GM12878 (cell line): Measurements from ENCODE around the gene TTLL1. TPM values are rescaled to one million over a fixed set of nuclear protein-coding genes. Genes with fewer than 3 reads are reported as not detected.

Experiments
- BACH1 ChIP-seq: fragments of 450-650 bp; IDR thresholded peaks from 2 replicates; pipeline ENCODE4 v1.6.1; 2017; ENCODE audit warnings: mild to moderate bottlenecking, borderline replicate concordance
- EP300 ChIP-seq, 2 experiments: fragments of 150-350 bp in 1 of 2; IDR thresholded peaks; 2 replicates each; pipeline ENCODE4 v1.6.1; 2011 to 2012; ENCODE audit warnings: low read depth in 2 of 2, low read length in 2 of 2, borderline replicate concordance in 1 of 2, improper control_type of control experiment in 1 of 2, inconsistent platforms in 1 of 2; ENCODE audit not compliant: control insufficient read depth in 1 of 2
- ESRRA ChIP-seq: IDR thresholded peaks from 2 replicates; pipeline ENCODE4 v1.6.1; 2012; ENCODE audit warnings: mild to moderate bottlenecking, low read length, improper control_type of control experiment
- IKZF1 ChIP-seq: fragments of 450-650 bp; conservative IDR thresholded peaks from 2 replicates; pipeline ENCODE4 v1.6.1; 2017; ENCODE audit warnings: antibody characterized with exemption, mild to moderate bottlenecking
- JUNB ChIP-seq: IDR thresholded peaks from 2 replicates; pipeline ENCODE4 v1.6.1; 2016; ENCODE audit warnings: antibody characterized with exemption, mild to moderate bottlenecking
- MEF2A ChIP-seq: IDR thresholded peaks from 2 replicates; pipeline ENCODE4 v1.6.1; 2011; ENCODE audit warnings: low read depth, mild to moderate bottlenecking, low read length, moderate library complexity; ENCODE audit not compliant: insufficient read depth
- NR2C2 ChIP-seq: IDR thresholded peaks from 2 replicates; pipeline ENCODE4 v1.6.1; 2011; ENCODE audit warnings: borderline replicate concordance, low read depth; ENCODE audit not compliant: control insufficient read depth, insufficient read length
- RAD51 ChIP-seq: fragments of 450-650 bp; IDR thresholded peaks from 2 replicates; pipeline ENCODE4 v1.6.1; 2016; ENCODE audit warnings: moderate library complexity, mild to moderate bottlenecking, inconsistent platforms
- RBBP5 ChIP-seq: fragments of 200-600 bp; sonication (generic); conservative IDR thresholded peaks from 2 replicates; pipeline ENCODE4 v1.6.1; 2016
- RCOR1 ChIP-seq: conservative IDR thresholded peaks from 2 replicates; pipeline ENCODE4 v1.6.1; 2012; ENCODE audit warnings: low read depth, low read length, improper control_type of control experiment
- RELA ChIP-seq: fragments of 450-650 bp; IDR thresholded peaks from 2 replicates; pipeline ENCODE4 v1.8.0; 2014; ENCODE audit warnings: borderline replicate concordance; ENCODE audit not compliant: partially characterized antibody
- RFX5 ChIP-seq: IDR thresholded peaks from 2 replicates; pipeline ENCODE4 v1.6.1; 2011; ENCODE audit warnings: low read depth, low read length, improper control_type of control experiment
- SREBF1 ChIP-seq: IDR thresholded peaks from 2 replicates; pipeline ENCODE4 v1.6.1; 2012; ENCODE audit warnings: mild to moderate bottlenecking, low read length
- SRF ChIP-seq, 2 experiments: IDR thresholded peaks; 2 replicates each; pipeline ENCODE4 v1.6.1; 2011; ENCODE audit warnings: low read depth in 2 of 2, low read length in 2 of 2, mild to moderate bottlenecking in 1 of 2, moderate library complexity in 1 of 2
- STAT3 ChIP-seq: IDR thresholded peaks from 2 replicates; pipeline ENCODE4 v1.6.1; 2011; ENCODE audit warnings: low read depth, low read length, improper control_type of control experiment
- TAF1 ChIP-seq: IDR thresholded peaks from 2 replicates; pipeline ENCODE4 v1.6.1; 2011; ENCODE audit warnings: mild to moderate bottlenecking, low read depth, low read length, borderline replicate concordance
- TCF7 ChIP-seq: IDR thresholded peaks from 2 replicates; pipeline ENCODE4 v1.6.1; 2014; ENCODE audit warnings: antibody characterized with exemption, borderline replicate concordance
- polyA plus RNA-seq, 11 experiments: library from polyadenylated mRNA; depleted of rRNA in 4 of 11; unstranded in 6 of 11; stranded (reverse) in 5 of 11; fragments of >200 nt; fragmentation: Nextera tagmentation in 4 of 11; fragmentation: Illumina TruSeq in 1 of 11; extraction: Ambion mirVana in 4 of 11; extraction: Trizol in 1 of 11; gene quantifications; 1 replicate in 1 of 11; 2 replicates in 10 of 11; pipeline versions ENCODE4 v1.2.1 to v1.2.3, GENCODE V29; 2011 to 2016; ENCODE audit warnings: inconsistent platforms in 2 of 11, missing spikeins in 2 of 11, low read depth in 1 of 11
- total RNA-seq, 4 experiments: library from RNA; depleted of rRNA in 3 of 4; stranded (reverse); fragments of >200 nt in 3 of 4; fragmentation: Illumina TruSeq in 1 of 4; extraction: Trizol in 1 of 4; gene quantifications; 2 replicates each; pipeline versions ENCODE4 v1.2.1 to v1.2.3, GENCODE V29; 2013 to 2021
- TF ChIP-seq, protein P1 (sequence below): IDR thresholded peaks from 2 replicates; pipeline ENCODE4 v1.6.1; 2011; ENCODE audit warnings: borderline replicate concordance, low read depth, mild to moderate bottlenecking, moderate library complexity, mixed read lengths, low read length; ENCODE audit not compliant: insufficient read depth; ENCODE audit errors: extremely low read length
- TF ChIP-seq, protein P2 (sequence below): fragments of 450-650 bp; IDR thresholded peaks from 2 replicates; pipeline ENCODE4 v1.6.1; 2018; ENCODE audit warnings: mild to moderate bottlenecking, low read depth, moderate library complexity; ENCODE audit not compliant: partially characterized antibody
- TF ChIP-seq, protein P3 (sequence below): IDR thresholded peaks from 2 replicates; pipeline ENCODE4 v1.6.1; 2011; ENCODE audit warnings: low read depth, mild to moderate bottlenecking, low read length, moderate library complexity, borderline replicate concordance; ENCODE audit errors: extremely low read depth
- TF ChIP-seq, protein P4 (sequence below): IDR thresholded peaks from 2 replicates; pipeline ENCODE4 v1.6.1; 2011; ENCODE audit warnings: borderline replicate concordance, low read depth, mild to moderate bottlenecking, moderate library complexity, low read length; ENCODE audit not compliant: insufficient read depth, poor library complexity, severe bottlenecking
- TF ChIP-seq, protein P5 (sequence below): fragments of 450-650 bp; conservative IDR thresholded peaks from 2 replicates; pipeline ENCODE4 v1.6.1; 2017; ENCODE audit warnings: mild to moderate bottlenecking, moderate library complexity

TTLL1 gene
- total and polyA plus RNA-seq, 10 of the 15 experiments (the other 5 are each of a cell fraction or from before 2014, with no cell fraction given), result 0.39 to 4.8 (median 3.2) TPM

DNA sequence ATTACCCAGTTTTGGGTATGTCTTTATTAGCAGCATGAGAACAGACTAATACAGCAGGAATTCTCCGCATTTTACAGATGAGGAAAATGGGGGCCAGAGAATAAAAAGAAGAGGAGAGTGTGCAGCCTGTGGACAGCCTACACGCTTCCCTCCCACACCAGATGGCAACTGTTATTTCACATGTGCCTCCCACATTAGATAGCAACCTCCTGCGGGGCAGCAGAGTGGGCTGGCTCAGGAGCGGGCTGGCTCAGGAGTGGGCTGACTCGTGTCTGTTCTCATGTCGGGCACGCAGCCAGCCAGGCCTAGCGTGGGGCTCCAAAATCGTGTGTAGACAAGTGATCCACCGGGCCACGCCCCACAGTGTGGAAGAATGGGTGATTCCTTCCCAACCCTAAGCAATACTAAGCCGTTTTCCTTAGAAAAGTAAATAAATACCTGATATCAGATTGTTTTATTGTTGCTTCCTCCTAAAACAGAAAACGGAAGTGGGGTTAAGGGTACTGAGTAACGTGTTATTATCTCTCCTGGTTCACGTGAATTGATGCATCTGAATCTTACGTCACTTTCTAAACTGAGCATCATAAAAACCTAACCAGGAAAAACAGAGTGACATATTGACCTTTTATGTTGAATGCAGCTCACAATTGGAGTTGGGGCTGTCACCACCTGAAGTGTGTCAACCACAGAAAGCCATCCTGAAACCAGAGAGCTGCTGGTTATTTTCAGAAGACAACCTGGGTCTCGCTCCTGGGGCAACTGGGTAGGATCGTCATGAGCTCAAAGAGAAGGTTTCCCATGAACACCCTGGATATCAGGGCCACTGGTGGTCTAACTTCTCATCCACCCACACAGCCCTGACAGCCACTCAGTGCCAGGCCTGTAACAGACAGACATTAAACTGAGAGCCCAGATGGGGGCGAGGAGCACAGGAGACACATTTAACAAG lies 3.3 kb downstream of the TTLL1 start (continued):
- TF ChIP-seq, protein P1, sequence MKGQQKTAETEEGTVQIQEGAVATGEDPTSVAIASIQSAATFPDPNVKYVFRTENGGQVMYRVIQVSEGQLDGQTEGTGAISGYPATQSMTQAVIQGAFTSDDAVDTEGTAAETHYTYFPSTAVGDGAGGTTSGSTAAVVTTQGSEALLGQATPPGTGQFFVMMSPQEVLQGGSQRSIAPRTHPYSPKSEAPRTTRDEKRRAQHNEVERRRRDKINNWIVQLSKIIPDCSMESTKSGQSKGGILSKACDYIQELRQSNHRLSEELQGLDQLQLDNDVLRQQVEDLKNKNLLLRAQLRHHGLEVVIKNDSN, result no peak
- TF ChIP-seq EP300 (IDR thresholded peaks at IDR 0.05; ENCODE audit: borderline replicate concordance in 1 of 2, control insufficient read depth in 1 of 2, low read depth in 2 of 2, low read length in 2 of 2) (no peak), TCF7 (no peak), RAD51 (no peak), RFX5 (no peak), RELA (no peak), IKZF1 (peak; percentile 69), ESRRA (no peak), JUNB (no peak; the same call in 1 of the 2 replicates), BACH1 (no peak), NR2C2 (no peak), SREBF1 (no peak), MEF2A (peak; percentile 71; the same call in 1 of the 2 replicates), TAF1 (no peak), RBBP5 (no peak), RCOR1 (no peak), SRF (IDR thresholded peaks at IDR 0.05; ENCODE audit: low read depth in 2 of 2, low read length in 2 of 2) (no peak), STAT3 (no peak)
- TF ChIP-seq, protein P2, sequence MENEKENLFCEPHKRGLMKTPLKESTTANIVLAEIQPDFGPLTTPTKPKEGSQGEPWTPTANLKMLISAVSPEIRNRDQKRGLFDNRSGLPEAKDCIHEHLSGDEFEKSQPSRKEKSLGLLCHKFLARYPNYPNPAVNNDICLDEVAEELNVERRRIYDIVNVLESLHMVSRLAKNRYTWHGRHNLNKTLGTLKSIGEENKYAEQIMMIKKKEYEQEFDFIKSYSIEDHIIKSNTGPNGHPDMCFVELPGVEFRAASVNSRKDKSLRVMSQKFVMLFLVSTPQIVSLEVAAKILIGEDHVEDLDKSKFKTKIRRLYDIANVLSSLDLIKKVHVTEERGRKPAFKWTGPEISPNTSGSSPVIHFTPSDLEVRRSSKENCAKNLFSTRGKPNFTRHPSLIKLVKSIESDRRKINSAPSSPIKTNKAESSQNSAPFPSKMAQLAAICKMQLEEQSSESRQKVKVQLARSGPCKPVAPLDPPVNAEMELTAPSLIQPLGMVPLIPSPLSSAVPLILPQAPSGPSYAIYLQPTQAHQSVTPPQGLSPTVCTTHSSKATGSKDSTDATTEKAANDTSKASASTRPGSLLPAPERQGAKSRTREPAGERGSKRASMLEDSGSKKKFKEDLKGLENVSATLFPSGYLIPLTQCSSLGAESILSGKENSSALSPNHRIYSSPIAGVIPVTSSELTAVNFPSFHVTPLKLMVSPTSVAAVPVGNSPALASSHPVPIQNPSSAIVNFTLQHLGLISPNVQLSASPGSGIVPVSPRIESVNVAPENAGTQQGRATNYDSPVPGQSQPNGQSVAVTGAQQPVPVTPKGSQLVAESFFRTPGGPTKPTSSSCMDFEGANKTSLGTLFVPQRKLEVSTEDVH, result no peak
- TF ChIP-seq, protein P3, sequence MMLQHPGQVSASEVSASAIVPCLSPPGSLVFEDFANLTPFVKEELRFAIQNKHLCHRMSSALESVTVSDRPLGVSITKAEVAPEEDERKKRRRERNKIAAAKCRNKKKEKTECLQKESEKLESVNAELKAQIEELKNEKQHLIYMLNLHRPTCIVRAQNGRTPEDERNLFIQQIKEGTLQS, result no peak
- TF ChIP-seq, protein P4, sequence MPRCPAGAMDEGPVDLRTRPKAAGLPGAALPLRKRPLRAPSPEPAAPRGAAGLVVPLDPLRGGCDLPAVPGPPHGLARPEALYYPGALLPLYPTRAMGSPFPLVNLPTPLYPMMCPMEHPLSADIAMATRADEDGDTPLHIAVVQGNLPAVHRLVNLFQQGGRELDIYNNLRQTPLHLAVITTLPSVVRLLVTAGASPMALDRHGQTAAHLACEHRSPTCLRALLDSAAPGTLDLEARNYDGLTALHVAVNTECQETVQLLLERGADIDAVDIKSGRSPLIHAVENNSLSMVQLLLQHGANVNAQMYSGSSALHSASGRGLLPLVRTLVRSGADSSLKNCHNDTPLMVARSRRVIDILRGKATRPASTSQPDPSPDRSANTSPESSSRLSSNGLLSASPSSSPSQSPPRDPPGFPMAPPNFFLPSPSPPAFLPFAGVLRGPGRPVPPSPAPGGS, result no peak
- TF ChIP-seq, protein P5, sequence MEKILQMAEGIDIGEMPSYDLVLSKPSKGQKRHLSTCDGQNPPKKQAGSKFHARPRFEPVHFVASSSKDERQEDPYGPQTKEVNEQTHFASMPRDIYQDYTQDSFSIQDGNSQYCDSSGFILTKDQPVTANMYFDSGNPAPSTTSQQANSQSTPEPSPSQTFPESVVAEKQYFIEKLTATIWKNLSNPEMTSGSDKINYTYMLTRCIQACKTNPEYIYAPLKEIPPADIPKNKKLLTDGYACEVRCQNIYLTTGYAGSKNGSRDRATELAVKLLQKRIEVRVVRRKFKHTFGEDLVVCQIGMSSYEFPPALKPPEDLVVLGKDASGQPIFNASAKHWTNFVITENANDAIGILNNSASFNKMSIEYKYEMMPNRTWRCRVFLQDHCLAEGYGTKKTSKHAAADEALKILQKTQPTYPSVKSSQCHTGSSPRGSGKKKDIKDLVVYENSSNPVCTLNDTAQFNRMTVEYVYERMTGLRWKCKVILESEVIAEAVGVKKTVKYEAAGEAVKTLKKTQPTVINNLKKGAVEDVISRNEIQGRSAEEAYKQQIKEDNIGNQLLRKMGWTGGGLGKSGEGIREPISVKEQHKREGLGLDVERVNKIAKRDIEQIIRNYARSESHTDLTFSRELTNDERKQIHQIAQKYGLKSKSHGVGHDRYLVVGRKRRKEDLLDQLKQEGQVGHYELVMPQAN, result no peak
